PC-9 (cell line): ENCODE measurements around the gene GIGYF2.

Experiments
- EZH2 ChIP-seq: fragments of 200-600 bp; sonication (generic); IDR thresholded peaks from 2 replicates; pipeline ENCODE4 v1.8.0; 2017; ENCODE audit warnings: antibody characterized with exemption, low read depth
- TF ChIP-seq, protein P1 (sequence below): fragments of 200-600 bp; sonication (generic); conservative IDR thresholded peaks from 2 replicates; pipeline ENCODE4 v1.6.1; 2017; ENCODE audit warnings: mixed run types, antibody characterized with exemption, mild to moderate bottlenecking, moderate library complexity

GRCh38 chr2:232852676-232853075 lies 155.5 kb downstream of the GIGYF2 start:
- TF ChIP-seq, protein P1, sequence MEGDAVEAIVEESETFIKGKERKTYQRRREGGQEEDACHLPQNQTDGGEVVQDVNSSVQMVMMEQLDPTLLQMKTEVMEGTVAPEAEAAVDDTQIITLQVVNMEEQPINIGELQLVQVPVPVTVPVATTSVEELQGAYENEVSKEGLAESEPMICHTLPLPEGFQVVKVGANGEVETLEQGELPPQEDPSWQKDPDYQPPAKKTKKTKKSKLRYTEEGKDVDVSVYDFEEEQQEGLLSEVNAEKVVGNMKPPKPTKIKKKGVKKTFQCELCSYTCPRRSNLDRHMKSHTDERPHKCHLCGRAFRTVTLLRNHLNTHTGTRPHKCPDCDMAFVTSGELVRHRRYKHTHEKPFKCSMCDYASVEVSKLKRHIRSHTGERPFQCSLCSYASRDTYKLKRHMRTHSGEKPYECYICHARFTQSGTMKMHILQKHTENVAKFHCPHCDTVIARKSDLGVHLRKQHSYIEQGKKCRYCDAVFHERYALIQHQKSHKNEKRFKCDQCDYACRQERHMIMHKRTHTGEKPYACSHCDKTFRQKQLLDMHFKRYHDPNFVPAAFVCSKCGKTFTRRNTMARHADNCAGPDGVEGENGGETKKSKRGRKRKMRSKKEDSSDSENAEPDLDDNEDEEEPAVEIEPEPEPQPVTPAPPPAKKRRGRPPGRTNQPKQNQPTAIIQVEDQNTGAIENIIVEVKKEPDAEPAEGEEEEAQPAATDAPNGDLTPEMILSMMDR, result no peak
- TF ChIP-seq EZH2, result no peak
